ENCODE data around the gene PATJ. TPM values are rescaled to one million over a fixed set of nuclear protein-coding genes. Genes with fewer than 3 reads are reported as not detected.

Gene PATJ
- total RNA-seq, 1 experiment from 2014 or later = 57.9 TPM

DNA sequence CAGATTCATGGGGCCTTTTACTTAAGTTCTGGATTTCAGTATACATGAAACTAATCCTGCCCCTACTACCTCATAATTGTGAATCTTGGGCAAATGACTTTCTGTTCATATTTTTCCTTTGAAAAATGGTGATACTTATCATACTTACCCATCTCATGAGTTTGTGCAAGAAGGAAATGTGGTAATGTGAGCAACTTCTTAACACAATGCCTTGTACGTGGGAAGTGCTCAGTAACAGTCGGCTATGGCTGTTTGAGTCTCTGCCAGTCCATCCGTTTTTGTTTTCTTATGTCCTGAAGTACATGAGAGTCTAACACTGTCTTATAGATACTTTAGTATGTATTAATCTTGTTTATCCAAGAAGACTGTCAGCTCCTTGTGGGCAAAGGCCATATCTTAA is 86.5 kb downstream of the PATJ start:
- Mint-ChIP-seq H3K4me1 (no peaks in the 10 kb centered on the region), H3K4me3 (no peak overlapping the region), H3K9me3 (no peaks in the 10 kb centered on the region), H3K27ac (no peak overlapping the region), H3K36me3 (peaks cover 46% of the 10 kb centered on the region), H3K27me3 (ENCODE audit: low read depth) (no peaks in the 10 kb centered on the region)
- TF ChIP-seq FOXP1 (CRISPR knock-in tag; IDR thresholded peaks at IDR 0.05; ENCODE audit: borderline replicate concordance) = no peak
- TF ChIP-seq, protein P1, sequence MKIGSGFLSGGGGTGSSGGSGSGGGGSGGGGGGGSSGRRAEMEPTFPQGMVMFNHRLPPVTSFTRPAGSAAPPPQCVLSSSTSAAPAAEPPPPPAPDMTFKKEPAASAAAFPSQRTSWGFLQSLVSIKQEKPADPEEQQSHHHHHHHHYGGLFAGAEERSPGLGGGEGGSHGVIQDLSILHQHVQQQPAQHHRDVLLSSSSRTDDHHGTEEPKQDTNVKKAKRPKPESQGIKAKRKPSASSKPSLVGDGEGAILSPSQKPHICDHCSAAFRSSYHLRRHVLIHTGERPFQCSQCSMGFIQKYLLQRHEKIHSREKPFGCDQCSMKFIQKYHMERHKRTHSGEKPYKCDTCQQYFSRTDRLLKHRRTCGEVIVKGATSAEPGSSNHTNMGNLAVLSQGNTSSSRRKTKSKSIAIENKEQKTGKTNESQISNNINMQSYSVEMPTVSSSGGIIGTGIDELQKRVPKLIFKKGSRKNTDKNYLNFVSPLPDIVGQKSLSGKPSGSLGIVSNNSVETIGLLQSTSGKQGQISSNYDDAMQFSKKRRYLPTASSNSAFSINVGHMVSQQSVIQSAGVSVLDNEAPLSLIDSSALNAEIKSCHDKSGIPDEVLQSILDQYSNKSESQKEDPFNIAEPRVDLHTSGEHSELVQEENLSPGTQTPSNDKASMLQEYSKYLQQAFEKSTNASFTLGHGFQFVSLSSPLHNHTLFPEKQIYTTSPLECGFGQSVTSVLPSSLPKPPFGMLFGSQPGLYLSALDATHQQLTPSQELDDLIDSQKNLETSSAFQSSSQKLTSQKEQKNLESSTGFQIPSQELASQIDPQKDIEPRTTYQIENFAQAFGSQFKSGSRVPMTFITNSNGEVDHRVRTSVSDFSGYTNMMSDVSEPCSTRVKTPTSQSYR (CRISPR knock-in tag; IDR thresholded peaks at IDR 0.05) = no peak
- TF ChIP-seq GRHL2 (CRISPR knock-in tag; IDR thresholded peaks at IDR 0.05; ENCODE audit: insufficient replicate concordance, severe bottlenecking) = no peak
- TF ChIP-seq, protein P2, sequence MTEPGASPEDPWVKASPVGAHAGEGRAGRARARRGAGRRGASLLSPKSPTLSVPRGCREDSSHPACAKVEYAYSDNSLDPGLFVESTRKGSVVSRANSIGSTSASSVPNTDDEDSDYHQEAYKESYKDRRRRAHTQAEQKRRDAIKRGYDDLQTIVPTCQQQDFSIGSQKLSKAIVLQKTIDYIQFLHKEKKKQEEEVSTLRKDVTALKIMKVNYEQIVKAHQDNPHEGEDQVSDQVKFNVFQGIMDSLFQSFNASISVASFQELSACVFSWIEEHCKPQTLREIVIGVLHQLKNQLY (CRISPR knock-in tag; IDR thresholded peaks at IDR 0.05) = no peak
- TF ChIP-seq, protein P3, sequence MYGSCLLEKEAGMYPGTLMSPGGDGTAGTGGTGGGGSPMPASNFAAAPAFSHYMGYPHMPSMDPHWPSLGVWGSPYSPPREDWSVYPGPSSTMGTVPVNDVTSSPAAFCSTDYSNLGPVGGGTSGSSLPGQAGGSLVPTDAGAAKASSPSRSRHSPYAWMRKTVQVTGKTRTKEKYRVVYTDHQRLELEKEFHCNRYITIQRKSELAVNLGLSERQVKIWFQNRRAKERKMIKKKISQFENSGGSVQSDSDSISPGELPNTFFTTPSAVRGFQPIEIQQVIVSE (CRISPR knock-in tag; IDR thresholded peaks at IDR 0.05; ENCODE audit: borderline replicate concordance) = no peak
- no peak for TF ChIP-seq MYBL2 (CRISPR knock-in tag; IDR thresholded peaks at IDR 0.05)
- CTCF ChIA-PET = no interaction called here
- DNase-seq (ENCODE audit: low spot score) = no peak
- no peak for ATAC-seq
- POLR2A ChIA-PET = no interaction called here

DNA sequence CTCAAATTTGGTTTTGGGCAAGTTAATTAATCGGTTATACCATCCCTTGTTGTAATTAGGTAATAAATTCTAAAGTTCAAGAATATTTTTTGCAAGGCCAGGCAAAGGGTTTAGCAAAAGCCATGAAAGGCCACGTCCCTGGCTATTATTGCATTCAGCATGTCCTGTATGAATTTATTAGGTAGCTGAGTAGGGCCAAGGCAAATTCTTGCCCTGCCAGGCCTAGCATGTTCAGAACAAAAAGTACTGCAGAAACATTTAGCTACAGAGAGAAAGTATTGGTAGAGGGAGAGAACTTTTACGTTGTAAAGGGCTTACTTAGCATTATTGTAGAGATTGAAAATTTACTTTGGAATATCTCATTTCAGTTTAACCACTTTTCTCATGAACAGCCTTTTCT is 94.4 kb downstream of the PATJ start:
- no peaks in the 10 kb centered on the region for H3K27me3 Mint-ChIP-seq (ENCODE audit: low read depth)
- ChIA-PET POLR2A (no interaction called here), CTCF (no interaction called here)
- TF ChIP-seq HMGA2 (CRISPR knock-in tag; IDR thresholded peaks at IDR 0.05) = no peak
- TF ChIP-seq, protein P4, sequence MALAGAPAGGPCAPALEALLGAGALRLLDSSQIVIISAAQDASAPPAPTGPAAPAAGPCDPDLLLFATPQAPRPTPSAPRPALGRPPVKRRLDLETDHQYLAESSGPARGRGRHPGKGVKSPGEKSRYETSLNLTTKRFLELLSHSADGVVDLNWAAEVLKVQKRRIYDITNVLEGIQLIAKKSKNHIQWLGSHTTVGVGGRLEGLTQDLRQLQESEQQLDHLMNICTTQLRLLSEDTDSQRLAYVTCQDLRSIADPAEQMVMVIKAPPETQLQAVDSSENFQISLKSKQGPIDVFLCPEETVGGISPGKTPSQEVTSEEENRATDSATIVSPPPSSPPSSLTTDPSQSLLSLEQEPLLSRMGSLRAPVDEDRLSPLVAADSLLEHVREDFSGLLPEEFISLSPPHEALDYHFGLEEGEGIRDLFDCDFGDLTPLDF (CRISPR knock-in tag; IDR thresholded peaks at IDR 0.05) = no peak
- TF ChIP-seq FOXK1 (CRISPR knock-in tag; IDR thresholded peaks at IDR 0.05) = no peak
- TF ChIP-seq, protein P5, sequence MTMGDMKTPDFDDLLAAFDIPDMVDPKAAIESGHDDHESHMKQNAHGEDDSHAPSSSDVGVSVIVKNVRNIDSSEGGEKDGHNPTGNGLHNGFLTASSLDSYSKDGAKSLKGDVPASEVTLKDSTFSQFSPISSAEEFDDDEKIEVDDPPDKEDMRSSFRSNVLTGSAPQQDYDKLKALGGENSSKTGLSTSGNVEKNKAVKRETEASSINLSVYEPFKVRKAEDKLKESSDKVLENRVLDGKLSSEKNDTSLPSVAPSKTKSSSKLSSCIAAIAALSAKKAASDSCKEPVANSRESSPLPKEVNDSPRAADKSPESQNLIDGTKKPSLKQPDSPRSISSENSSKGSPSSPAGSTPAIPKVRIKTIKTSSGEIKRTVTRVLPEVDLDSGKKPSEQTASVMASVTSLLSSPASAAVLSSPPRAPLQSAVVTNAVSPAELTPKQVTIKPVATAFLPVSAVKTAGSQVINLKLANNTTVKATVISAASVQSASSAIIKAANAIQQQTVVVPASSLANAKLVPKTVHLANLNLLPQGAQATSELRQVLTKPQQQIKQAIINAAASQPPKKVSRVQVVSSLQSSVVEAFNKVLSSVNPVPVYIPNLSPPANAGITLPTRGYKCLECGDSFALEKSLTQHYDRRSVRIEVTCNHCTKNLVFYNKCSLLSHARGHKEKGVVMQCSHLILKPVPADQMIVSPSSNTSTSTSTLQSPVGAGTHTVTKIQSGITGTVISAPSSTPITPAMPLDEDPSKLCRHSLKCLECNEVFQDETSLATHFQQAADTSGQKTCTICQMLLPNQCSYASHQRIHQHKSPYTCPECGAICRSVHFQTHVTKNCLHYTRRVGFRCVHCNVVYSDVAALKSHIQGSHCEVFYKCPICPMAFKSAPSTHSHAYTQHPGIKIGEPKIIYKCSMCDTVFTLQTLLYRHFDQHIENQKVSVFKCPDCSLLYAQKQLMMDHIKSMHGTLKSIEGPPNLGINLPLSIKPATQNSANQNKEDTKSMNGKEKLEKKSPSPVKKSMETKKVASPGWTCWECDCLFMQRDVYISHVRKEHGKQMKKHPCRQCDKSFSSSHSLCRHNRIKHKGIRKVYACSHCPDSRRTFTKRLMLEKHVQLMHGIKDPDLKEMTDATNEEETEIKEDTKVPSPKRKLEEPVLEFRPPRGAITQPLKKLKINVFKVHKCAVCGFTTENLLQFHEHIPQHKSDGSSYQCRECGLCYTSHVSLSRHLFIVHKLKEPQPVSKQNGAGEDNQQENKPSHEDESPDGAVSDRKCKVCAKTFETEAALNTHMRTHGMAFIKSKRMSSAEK (CRISPR knock-in tag; IDR thresholded peaks at IDR 0.05; ENCODE audit: borderline replicate concordance) = no peak
- no peak for TF ChIP-seq ZNF138 (CRISPR knock-in tag; conservative IDR thresholded peaks at IDR 0.05)
- no peak for TF ChIP-seq ZNF219 (CRISPR knock-in tag; IDR thresholded peaks at IDR 0.05; ENCODE audit: borderline replicate concordance)
- TF ChIP-seq, protein P6, sequence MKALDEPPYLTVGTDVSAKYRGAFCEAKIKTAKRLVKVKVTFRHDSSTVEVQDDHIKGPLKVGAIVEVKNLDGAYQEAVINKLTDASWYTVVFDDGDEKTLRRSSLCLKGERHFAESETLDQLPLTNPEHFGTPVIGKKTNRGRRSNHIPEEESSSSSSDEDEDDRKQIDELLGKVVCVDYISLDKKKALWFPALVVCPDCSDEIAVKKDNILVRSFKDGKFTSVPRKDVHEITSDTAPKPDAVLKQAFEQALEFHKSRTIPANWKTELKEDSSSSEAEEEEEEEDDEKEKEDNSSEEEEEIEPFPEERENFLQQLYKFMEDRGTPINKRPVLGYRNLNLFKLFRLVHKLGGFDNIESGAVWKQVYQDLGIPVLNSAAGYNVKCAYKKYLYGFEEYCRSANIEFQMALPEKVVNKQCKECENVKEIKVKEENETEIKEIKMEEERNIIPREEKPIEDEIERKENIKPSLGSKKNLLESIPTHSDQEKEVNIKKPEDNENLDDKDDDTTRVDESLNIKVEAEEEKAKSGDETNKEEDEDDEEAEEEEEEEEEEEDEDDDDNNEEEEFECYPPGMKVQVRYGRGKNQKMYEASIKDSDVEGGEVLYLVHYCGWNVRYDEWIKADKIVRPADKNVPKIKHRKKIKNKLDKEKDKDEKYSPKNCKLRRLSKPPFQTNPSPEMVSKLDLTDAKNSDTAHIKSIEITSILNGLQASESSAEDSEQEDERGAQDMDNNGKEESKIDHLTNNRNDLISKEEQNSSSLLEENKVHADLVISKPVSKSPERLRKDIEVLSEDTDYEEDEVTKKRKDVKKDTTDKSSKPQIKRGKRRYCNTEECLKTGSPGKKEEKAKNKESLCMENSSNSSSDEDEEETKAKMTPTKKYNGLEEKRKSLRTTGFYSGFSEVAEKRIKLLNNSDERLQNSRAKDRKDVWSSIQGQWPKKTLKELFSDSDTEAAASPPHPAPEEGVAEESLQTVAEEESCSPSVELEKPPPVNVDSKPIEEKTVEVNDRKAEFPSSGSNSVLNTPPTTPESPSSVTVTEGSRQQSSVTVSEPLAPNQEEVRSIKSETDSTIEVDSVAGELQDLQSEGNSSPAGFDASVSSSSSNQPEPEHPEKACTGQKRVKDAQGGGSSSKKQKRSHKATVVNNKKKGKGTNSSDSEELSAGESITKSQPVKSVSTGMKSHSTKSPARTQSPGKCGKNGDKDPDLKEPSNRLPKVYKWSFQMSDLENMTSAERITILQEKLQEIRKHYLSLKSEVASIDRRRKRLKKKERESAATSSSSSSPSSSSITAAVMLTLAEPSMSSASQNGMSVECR (CRISPR knock-in tag; IDR thresholded peaks at IDR 0.05; ENCODE audit: borderline replicate concordance) = no peak
- TF ChIP-seq, protein P7, sequence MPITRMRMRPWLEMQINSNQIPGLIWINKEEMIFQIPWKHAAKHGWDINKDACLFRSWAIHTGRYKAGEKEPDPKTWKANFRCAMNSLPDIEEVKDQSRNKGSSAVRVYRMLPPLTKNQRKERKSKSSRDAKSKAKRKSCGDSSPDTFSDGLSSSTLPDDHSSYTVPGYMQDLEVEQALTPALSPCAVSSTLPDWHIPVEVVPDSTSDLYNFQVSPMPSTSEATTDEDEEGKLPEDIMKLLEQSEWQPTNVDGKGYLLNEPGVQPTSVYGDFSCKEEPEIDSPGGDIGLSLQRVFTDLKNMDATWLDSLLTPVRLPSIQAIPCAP (CRISPR knock-in tag; IDR thresholded peaks at IDR 0.05) = no peak
- TF ChIP-seq NFATC4 (CRISPR knock-in tag; IDR thresholded peaks at IDR 0.05) = no peak
- no peak for TF ChIP-seq SMAD4 (CRISPR knock-in tag; IDR thresholded peaks at IDR 0.05)
- TF ChIP-seq CREM (CRISPR knock-in tag; IDR thresholded peaks at IDR 0.05) = no peak
- no peak for TF ChIP-seq ZNF423 (CRISPR knock-in tag; IDR thresholded peaks at IDR 0.05)
- TF ChIP-seq, protein P2 (CRISPR knock-in tag; IDR thresholded peaks at IDR 0.05) = no peak

More for the DNA sequence above, 94.4 kb downstream of the PATJ start:
- peaks cover 11% of the 10 kb centered on the region for H3K4me1 Mint-ChIP-seq
- ATAC-seq (no peak), DNase-seq (ENCODE audit: low spot score) (no peak)
- no peaks in the 10 kb centered on the region for H3K9me3 Mint-ChIP-seq
- H3K4me3 Mint-ChIP-seq = no peak overlapping the region
- peaks cover 5% of the 10 kb centered on the region; the same call in 1 of the 2 replicates for H3K36me3 Mint-ChIP-seq
- H3K27ac Mint-ChIP-seq = no peak overlapping the region

All from WTC11 (cell line).